HG02610 (cell line): ENCODE results near the gene LIFR.
"Not testable (repeated sequence)": the region's sequence is repeated elsewhere in the genome, so short reads cannot be mapped to it uniquely, and the experiment has no call there.

ENCODE experiments used
- ATAC-seq: cut with Tn5 transposase; IDR thresholded peaks from one replicate; pipeline ENCODE4 v1.9.1; 2021; ENCODE audit warnings: mild to moderate bottlenecking, moderate library complexity; ENCODE audit not compliant: unreplicated experiment

Gene LIFR

DNA sequence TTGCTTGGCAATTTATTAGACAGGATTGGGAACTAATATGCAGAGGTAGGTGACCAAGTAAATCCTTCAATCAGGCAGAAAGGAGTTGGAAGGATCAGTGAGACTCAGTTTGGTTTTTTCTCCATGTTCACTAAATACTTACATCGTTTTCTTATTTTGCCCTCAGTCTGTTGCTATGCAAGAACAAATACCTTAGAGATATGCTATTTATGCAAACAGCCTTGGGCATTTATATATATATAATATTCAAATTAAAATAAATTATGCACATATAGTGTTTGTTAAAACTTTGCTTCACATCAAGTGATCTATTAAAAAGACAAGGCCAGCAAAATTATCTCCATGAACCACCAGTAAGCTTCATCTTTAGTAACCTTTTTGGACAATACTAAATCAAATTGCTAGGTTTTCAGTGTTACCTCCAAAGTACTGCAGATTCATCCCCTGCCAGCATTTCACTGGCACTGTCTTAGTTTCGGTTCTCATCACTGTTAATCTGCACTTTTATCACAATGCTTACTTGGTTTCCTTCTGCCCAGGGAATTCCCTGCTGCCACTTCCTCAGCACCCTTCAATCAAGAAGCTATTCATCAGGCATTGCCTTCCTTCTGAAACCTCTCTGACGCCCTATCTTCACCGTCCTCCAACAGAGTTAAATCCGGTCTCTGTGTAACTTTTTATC lies 26.0 kb upstream of the LIFR start:
- no peak for ATAC-seq

DNA sequence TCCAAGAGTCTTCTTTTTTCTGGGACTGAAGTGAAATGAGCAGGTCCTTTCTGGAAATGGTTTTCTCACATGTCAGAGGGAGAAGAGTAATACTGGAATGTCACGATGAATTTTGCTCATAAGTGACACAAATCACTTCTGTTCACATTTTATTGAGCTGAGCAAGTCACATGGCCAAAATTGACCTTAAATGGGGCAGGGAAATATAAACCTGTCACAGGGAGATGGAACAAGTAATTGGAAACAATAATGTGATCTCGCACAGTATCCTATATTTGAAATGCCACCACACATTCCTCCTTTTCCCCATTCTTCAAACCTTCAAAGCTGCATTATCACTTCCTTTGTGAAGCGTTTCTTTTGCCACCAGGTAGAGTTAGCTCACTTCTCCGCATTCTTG lies 25.2 kb upstream of the LIFR start:
- no peak for ATAC-seq

DNA sequence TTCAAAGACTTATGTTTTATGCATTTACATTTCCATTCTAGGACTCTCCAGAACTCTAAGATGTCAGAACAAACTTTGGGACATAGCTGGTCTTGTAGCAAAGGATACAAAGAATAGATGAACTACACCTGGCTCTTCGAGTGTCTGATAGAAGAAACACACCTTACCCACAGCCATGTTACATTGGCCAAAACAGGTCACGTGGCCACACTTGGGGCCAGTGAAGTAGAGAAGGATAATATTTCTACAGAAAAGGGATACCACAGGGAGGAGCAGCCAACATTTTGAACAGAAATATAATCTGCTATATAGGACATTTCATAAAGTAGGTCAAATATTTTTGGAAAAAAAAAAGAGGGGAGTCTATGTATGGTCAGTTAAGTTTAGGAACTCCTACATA lies 22.7 kb upstream of the LIFR start:
- ATAC-seq: no peak

DNA sequence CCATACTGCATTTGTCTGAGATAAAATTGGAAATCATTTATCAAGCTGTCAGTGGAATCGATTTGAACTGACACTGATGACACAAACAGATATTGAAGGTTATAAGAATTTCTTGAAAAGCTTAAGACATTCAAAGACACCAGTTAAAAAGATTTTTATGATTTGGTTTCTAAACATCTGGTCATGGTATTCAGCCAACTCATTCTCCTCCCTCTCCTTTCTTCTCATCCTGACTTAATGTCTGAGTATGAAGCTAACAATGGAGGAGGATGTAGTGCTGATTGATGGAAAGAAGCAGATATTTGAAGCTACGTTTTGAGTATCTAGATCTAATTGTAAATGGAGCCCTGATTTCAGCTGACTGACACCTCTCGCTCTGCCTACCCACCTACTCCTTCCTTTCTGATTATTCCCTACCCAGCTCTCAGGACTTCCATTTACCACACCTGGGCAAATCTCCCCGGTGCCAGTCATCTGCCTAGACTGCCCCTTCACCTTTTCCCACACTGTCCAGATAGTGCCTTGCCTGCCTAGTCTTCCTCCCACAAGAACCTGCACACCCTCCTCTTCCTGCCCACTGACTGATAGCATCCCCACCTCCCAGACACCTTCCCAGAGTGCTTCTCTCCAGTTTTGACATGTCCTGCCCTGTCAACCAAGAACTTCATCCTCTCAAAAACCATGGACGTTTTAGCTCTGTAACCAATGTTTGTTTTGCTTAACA lies 20.7 kb upstream of the LIFR start:
- ATAC-seq: no peak

DNA sequence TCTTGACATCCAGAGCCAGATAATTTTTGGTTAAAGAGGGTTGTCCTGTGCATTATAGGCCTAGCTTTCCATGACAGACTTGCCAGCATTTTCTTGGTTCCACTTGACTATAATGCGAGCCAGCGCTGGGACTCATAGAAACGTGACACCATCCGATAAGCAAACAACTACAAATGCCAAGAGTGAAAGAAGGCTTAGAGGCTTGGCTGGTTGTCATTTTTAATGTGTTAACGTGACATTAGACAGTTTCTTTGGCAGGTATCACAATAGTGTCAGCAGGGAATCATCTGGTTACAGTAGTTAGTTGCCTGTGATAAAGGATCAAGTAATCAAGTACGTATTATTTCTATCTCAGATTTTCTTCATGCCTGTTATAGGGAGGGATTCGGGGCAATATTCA lies 20.0 kb upstream of the LIFR start:
- ATAC-seq: no peak

DNA sequence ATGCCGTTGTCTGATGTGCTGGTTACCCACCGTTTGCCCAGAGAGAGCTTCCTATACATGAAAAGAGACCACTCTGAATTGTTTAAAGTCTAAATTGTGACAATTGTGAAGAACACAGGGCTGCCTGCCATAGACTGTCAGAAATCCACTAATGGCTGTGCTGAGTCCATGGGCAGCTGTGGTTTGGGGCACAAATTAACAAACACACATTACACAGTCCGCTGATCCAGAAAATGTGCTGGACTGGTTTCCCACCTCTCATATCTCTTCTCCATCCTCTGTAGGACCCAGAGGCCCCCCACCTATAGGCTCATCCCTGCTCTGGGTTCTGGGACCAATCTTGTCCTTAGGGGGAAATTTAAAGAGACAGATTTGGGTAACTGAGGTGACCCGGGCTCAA lies 19.0 kb upstream of the LIFR start:
- no peak for ATAC-seq

DNA sequence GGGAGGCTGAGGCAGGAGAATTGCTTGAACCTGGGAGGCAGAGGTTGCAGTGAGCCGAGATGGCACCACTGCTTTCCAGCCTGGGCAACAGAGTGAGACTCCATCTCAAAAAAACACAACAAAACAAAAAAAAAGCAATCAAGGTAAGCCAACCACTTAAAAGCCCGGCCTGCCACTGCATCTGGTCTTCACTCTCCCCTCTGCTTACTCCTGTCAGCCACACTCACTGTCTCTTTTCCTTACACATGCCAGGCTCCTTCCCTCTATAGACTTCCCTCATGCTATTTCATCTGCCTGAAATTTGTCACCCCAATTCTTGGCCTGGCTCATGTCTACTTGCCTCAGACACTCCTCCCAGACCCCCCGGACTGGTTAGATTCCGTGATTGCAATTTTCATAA lies 17.6 kb upstream of the LIFR start:
- ATAC-seq: no peak

DNA sequence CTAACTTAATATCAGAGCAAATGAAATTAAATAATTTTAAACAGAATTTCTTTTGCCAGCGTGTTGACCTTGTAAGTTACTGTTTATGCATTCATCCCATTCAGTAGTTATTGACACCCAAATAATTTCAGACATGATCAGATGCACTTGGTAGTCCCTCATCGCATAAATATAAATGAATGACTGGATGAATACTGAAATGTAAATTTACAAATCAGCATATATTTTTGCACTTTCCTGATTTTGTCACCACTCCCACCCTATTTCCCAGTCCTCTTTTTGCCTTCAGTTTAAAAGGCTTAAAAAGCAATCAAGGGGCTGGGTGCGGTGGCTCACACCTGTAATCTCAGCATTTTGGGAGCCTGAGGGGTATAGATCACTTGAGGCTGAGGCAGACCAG lies 17.1 kb upstream of the LIFR start:
- no peak for ATAC-seq

DNA sequence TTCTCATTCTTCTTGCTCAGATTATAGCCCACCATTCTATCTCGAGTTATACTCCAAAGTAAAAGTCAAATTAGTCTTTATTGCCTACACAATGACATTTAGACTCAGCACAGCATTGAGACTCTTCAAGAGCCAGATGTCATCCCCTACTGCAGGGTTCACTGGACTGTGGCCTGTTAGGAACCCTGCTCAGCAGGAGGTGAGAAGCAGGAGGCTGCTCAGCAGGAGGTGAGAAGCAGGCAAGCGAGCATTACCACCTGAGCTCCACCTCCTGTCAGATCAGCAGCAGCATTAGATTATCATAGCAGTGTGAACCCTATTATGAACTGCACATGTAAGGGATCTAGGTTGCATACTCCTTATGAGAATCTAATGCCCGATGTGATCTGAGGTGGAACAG lies 12.7 kb upstream of the LIFR start:
- no peak for ATAC-seq

DNA sequence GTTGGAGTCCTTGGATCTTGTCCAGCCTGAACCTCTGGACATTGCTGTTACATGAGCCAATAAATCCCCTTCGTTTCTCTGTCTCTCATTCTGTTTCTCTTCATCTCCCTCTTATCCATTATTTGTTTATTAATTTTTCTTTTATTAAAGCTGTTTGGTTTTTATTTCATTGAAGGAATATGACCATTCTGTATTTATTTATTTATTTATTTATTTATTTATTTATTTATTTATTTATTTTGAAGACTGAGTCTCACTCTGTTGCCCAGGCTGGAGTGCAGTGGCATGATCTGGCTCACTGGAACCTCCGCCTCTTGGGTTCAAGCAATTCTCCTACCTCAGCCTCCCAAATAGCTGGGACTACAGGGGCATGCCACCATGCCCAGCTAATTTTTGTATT lies 10.9 kb upstream of the LIFR start:
- not testable (repeated sequence) for ATAC-seq

DNA sequence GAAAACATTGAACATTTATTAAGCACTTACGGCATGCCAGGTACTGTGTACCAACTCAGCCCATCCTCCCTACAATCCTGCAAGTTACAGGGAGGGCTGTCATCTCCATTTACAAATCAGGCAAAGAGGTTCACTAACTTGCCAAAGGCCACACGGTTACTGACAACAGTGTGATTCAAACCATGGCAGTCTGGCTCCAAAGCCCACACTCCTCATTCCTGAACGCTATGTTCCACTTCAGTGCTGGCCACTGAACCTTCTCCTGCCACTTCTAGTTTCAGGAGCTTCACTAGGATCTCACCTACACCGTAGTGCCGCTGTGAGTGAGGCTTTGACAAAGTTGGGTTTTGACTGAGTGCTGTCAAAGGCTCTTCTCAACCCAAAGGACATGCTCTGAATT lies 7.2 kb upstream of the LIFR start:
- no peak for ATAC-seq

DNA sequence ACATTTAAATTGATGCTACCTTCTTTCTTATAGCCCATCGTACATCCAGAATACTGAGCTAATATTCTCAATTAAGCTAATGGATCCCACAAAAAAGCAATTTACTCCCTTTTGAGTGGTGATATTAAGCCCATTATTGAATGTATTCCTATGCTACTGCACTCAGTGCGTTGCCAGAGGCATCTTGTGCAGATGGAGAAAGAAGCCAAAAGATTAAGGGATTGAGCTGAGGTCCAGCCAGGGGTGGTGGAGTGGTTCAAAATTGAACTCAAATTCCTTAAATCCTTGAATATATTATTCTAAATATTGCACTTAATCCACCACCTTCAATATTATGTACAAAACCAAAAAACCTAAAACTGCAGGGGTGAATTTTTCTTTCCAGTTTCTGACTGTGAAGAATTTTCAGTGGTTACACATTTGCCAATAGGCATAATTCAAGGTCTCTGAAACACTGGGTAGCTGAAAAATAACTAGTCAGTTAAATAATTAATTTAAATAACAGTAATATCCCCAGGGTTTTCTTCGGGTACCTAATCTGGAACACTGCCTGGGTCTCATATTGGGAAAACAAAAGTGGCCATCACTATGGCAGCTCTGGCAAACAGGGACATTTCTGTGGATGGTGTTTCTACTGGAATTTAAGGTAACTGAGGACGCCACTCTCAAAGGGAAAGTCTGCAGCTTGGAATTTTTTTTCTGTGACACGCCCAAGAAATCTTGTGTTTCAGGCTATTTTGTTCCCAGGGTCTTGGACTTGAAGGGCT lies 6.2 kb upstream of the LIFR start:
- ATAC-seq: no peak

DNA sequence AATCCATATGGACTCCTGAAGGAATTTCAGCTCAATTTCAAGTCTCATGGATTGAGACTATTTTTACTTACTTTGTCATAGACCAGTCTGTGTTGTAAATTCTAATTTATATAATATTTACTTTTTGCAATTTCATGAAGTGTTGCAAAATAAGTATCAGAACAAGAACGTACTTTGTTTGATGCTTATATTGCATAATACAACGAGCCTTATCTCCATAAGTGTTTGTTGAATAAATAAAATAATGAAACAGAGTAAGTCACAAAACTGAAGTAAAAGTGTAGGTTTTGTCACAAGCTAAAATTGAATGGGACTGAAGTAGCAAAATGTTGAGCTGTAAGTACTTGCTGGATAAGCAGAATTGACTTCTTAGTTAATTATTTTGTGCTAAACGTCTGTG lies 3.0 kb upstream of the LIFR start:
- no peak for ATAC-seq

DNA sequence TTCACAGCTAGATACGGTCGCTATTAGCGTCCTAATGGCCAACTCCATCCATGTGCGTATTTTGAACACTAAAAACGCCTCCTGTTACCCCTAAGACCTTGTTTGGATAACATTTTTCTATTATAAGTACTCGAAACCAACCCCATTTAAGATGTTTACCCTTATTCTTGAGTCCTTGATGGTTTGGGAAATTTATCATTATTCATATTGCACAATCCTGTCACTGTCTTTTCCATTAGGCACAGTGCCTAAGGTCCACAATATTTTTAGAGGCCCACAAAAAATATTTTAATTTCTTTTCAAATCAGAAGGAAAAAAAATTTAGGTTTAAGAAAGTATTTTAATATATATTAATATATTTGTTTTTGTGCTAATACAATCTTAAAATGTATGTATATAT lies 1.3 kb upstream of the LIFR start:
- ATAC-seq: no peak

DNA sequence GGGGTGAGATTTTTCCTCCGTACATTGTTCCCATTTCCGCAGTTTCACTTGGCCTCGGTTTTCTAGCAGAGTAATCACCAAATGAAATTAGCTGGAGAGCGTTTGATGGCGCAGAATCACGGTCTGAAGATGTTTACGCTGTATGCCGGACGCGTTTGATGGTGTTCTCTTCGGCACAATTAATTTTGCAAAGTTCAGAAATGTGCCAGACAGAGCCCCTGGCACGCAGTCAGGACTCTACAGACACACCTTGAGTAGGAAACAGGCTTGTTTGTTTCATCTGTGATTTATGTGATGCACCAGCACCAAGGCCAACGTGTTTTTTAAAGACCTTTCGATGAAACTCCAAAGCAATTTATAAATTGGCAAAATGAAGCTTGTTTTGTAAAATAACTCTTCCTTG lies 863 bp upstream of the LIFR start:
- no peak for ATAC-seq

DNA sequence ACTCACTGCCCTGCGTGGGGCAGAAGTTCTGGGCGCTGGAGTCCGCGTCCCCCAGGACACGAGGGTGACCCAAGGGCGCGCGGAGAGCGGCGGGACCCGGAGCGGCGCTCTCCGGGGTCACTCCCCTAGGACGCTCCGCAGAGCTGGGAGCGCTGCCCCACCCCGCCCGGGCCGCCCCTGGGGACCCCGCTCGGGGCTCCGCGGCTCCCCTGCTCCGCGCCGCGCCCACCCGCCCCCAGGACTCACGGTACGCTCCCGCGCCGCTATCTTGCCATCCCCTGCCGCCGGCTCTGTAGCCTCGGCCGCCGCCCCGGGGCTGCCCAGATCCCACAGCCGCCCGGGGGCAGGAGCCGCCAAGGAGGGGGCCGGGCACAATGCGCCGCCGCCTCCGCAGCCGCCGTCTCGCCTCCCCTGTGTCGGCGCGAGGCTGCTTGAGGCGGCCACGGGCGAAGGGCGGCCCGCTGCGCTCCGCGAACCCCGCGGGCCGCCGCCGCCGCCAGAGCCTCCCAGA lies 303 bp downstream of the LIFR start:
- ATAC-seq: no peak

DNA sequence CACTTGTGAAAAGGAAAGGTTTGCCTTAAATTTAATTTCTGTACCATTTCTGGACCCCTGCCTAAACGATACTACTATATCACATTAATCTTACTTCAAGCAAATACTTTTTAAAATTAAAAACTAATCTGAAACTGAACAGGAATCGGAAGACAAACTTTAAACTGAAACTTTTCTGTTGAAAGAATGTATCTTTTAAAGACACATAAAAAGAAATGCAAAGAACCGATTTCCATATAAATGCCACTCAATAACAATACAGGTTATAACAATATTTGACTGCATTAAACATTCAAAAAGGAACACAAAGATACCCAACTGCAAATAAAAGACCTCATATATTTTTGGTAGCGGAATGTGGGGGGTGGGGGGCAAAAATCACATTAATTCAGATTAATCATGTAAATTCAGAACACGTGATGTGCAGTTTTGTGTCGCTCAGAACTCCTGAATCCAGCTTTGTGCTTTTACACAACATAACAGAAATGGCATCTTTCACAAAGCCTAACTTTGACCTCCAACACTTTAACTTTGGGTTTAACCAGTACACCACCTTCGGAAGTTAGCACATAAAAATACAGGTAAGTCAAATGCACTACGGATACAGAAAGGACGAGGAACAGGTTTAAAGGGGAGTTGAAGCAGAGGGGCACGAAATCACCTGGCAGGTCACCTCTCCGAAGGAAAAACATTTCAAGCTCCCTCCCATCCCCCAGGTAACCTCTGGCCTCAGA lies 925 bp downstream of the LIFR start:
- ATAC-seq: no peak

DNA sequence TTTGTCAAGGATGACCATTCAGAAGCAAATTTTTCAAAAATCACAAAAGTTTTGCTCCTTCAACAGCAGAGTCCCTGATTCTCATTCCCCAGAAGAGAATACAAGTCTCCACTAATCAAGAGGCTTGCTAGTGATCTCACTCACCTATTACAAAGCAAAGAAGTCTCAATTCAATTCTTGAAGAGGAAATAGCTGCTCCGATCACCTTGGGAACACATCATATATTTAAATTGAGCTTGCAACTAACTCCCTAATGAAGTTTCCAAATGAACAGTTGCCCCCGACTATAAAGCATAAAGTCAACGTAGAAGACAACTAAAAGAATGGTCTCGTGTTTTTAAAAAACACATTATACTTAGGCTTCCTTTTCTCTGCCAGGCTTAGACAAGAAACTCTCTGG lies 1.6 kb downstream of the LIFR start:
- no peak for ATAC-seq

DNA sequence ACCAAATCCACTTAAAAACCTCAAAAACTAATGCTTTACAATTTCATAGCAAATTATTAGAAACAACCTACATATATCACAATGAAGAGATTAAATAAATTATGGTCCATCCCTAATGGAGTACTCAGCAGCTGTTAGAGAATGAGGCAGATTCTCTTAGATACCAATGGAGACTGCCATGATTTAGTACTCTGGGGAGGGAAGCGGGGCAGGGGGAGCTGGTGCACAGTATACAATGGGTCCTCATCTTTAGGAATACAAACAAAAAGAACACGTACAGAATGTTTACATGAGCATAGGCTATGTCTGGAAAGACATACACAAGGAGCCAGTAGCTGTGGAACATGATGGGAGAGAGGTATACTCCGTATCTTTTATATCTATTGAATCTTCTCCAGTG lies 2.0 kb downstream of the LIFR start:
- ATAC-seq: no peak

DNA sequence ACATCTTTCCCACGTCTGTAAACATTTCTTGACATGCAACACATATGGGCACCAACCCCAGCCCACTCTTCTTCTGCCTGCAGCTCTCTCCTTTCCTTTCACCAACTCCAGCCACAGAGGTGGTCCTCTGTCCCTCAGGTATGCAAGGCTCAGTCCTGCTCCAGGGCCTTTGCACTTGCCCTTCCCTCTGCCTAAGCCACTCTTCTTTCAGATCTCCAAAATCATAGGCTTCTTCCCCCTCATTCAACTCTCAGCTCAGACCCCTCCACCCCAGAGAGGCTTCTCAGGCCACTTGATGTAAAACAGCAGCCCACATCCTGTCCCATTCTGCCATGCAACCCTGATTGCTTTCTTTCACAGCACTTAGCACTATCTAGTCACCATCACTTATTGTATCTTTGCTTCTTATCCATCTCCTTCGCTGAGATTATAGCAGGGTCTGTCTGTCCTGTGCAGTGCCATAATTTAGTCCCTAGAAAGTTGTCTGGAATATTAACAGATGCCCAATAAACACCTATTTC lies 3.4 kb downstream of the LIFR start:
- no peak for ATAC-seq
